Lower leg skin (tissue), 4 donors: ENCODE data around the gene CCDC8. TPM values are rescaled to one million over a fixed set of nuclear protein-coding genes. Genes with fewer than 3 reads are reported as not detected.

Experiments used
- DNase-seq, 2 donors: peaks; one replicate each; pipeline ENCODE4 v3.0.0-alpha.2; 2019; ENCODE audit warnings: low spot score in 2 of 2
- H3K4me3 ChIP-seq: fragments of 200-600 bp; sonication (generic); 2 replicates; pipeline ENCODE4 v1.5.1; 2017; ENCODE audit warnings: mild to moderate bottlenecking, low read depth; ENCODE audit not compliant: poor library complexity, severe bottlenecking
- POLR2A ChIP-seq, 2 donors: fragments of 450-650 bp; IDR thresholded peaks; one replicate each; pipeline ENCODE4 v1.6.1; 2016 to 2017; ENCODE audit warnings: antibody characterized with exemption in 2 of 2, mild to moderate bottlenecking in 1 of 2, moderate library complexity in 1 of 2
- WGBS, 2 donors: methylation state at CpG; one replicate each; pipeline ENCODE4 v1.1.5; 2018; 5-methylcytosine and 5-hydroxymethylcytosine counted together
- intact Hi-C: fragments of 100-400 bp; cut with DNase I; formaldehyde crosslinking; loops from one replicate; pipeline ENCODE4 v1.15.0; 2023; ENCODE audit warnings: low total_unique reads
- total RNA-seq, 4 donors: library from RNA; depleted of rRNA; stranded (reverse); fragments of >200 nt; gene quantifications; one replicate each; pipeline ENCODE4 v1.1.0, GENCODE V29; 2016
- TF ChIP-seq, protein P1 (sequence below), 3 donors: fragments of 450-650 bp; IDR thresholded peaks; one replicate each; pipeline ENCODE4 v1.5.1; 2016; ENCODE audit warnings: antibody characterized with exemption in 3 of 3, mild to moderate bottlenecking in 3 of 3, moderate library complexity in 2 of 3

CCDC8 gene
- 10 to 100 TPM in 1 of 4 donors, 1 to 10 TPM in 3; 1.1 to 11.5 (median 4.2) TPM for total RNA-seq

DNA sequence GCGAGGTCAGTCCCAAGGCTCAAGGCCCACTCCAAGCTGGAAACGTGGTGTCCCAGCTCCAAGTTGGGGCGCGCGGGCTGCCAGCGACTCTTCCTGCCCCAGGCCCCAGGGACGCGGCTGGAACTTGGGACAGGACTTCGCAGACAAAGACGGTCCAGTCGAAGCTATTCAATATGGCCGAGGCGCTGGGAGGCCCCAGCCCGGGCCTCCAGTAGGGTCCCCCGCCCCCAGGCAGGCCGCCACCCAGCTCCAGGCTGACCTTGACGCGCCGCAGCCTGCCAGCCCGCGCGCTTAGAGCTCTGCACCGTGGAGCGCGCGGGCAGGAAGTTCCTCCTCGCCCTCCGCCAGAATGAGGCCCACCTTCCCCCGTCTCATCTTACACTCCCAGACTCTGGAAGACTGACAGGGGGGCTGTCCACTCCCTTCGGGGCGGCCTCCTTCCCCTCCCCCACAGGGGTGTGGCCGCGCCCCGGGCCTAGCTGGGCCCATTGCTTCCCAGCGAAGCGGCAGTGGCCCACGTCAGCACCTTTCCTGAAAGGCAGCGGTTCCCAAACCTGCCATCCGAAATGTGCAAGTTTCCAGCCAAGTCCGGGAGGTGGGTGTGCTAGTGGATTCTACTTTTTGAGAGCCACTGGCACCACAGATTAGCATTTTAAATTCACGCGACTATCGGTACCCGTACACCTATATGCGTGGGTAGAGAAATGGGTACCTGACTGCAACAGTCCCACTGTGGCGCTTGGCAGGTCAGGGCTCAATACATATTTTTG, at the start of gene CCDC8:
TSS of gene CCDC8 (minus strand) at position 303 of the 770 bp plus-strand sequence. CDS start 754 bp downstream, outside the sequence.
- peak in 1 of 2 donors; percentile 90 for DNase-seq
- no peak for TF ChIP-seq POLR2A (IDR thresholded peaks at IDR 0.05)
- TF ChIP-seq, protein P1, sequence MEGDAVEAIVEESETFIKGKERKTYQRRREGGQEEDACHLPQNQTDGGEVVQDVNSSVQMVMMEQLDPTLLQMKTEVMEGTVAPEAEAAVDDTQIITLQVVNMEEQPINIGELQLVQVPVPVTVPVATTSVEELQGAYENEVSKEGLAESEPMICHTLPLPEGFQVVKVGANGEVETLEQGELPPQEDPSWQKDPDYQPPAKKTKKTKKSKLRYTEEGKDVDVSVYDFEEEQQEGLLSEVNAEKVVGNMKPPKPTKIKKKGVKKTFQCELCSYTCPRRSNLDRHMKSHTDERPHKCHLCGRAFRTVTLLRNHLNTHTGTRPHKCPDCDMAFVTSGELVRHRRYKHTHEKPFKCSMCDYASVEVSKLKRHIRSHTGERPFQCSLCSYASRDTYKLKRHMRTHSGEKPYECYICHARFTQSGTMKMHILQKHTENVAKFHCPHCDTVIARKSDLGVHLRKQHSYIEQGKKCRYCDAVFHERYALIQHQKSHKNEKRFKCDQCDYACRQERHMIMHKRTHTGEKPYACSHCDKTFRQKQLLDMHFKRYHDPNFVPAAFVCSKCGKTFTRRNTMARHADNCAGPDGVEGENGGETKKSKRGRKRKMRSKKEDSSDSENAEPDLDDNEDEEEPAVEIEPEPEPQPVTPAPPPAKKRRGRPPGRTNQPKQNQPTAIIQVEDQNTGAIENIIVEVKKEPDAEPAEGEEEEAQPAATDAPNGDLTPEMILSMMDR (IDR thresholded peaks at IDR 0.05), result no peak
- peak within 1 kb of the TSS; percentile 11 for H3K4me3 ChIP-seq
- intact Hi-C loops, result no loop called here
- 19 to 28% methylated on average over 30 to 44 of the region's 46 CpGs for WGBS, 2 donors

GRCh38 chr19:46461537-46461936, 48.2 kb upstream of the CCDC8 start:
- WGBS, 2 donors, result 38 to 62% methylated on average over 2 of the region's 2 CpGs
- DNase-seq, result no peak
- intact Hi-C loops, result no loop called here
- no peak for TF ChIP-seq POLR2A (IDR thresholded peaks at IDR 0.05)
- TF ChIP-seq, protein P1 (IDR thresholded peaks at IDR 0.05), result no peak
- H3K4me3 ChIP-seq, result no peak overlapping the region

DNA sequence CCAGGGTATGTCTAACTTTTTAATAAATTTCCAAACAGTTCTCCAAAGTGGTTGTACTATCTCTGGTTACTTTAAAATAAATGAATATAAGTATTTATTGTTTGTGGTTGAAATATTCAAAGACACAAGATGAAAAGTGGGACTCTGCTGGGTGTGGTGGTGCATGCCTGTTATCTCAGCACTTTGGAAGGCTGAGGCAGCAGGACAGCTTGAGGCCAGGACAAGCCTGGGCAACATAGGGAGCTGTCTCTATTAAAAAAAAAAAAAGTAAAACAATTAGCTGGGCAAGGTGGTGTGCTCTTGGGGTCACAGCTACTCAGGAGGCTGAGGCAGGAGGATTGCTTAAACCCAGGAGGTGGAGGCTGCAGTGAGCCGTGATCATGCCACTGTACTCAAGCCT, 47.6 kb upstream of the CCDC8 start:
- WGBS, 2 donors, result 59 to 68% methylated on average over 1 of the region's 1 CpG
- DNase-seq, result no peak
- intact Hi-C loops, result no loop called here
- TF ChIP-seq, protein P1 (IDR thresholded peaks at IDR 0.05), result no peak
- TF ChIP-seq POLR2A (IDR thresholded peaks at IDR 0.05), result no peak
- no peak overlapping the region for H3K4me3 ChIP-seq

DNA sequence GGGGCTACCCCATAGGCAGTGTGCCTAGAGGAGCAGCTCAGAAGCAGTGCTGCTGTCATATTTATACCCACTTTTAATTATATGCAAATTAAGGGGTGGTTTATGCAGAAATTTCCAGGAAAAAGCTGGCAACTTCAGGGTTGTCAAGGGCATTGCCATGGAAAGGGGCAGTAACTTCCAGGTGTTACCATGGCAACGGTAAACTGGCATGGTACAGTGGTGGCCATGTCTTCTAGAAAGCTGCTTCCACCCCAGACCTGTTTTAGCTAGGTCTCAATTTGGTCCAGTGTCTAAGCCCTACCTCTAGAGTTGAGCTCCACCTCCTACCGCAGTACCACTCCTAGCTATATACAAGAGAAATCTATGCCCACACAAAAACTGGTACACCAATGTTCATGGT, 46.7 kb upstream of the CCDC8 start:
- intact Hi-C loops, result no loop called here
- WGBS, 2 donors, result 88 to 93% methylated on average over 2 of the region's 2 CpGs
- no peak overlapping the region for H3K4me3 ChIP-seq
- no peak for DNase-seq
- TF ChIP-seq POLR2A (IDR thresholded peaks at IDR 0.05), result no peak
- TF ChIP-seq, protein P1 (IDR thresholded peaks at IDR 0.05), result no peak

- DNase-seq, result no peak
- no peak overlapping the region for H3K4me3 ChIP-seq
- intact Hi-C loops, result no loop called here
- WGBS, 2 donors, result 94 to 95% methylated on average over 5 of the region's 5 CpGs
- TF ChIP-seq, protein P1 (IDR thresholded peaks at IDR 0.05), result no peak
Measured at GRCh38 chr19:46456930-46457329, 43.6 kb upstream of the CCDC8 start.
